ENCODE results near the gene MYL4. TPM values are rescaled to one million over a fixed set of nuclear protein-coding genes. Genes with fewer than 3 reads are reported as not detected.
"Not testable (repeated sequence)": the region's sequence is repeated elsewhere in the genome, so short reads cannot be mapped to it uniquely, and the experiment has no call there.

Gene MYL4
- total and polyA plus RNA-seq, 4 donors, result 0.96 to 3.0 (median 2.1) TPM; not detected in 1

DNA sequence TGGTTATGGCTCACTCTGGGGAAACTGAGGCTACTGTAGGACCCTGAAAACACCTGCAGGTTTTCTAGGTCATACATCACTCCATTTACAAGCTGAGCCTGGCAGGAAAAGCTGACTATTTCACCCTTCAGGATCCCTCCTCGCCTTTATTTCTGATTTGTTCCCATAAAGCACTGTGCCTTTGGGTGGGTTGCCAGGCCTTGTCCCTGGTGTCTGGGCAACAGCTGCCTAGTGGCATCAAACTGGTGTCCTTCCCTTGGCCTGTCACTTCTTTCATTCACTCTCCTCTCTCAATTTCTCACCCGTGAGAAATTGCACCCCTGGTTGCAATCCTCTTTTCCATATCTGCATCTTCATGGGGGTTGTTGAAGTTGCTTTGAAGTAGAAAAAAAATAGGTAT lies 1.6 kb downstream of the MYL4 start:
- intact Hi-C loops (cut with DNase I), result no loop called here
- no peak overlapping the region for H3K4me3 ChIP-seq (ENCODE audit: low read length in 2 of 2)
- no peaks in the 10 kb centered on the region for H3K4me1 ChIP-seq (ENCODE audit: control insufficient read depth in 1 of 2, insufficient read depth in 2 of 2, low read length in 2 of 2)
- no peaks in the 10 kb centered on the region for H3K27me3 ChIP-seq (ENCODE audit: control insufficient read depth in 1 of 2, insufficient read depth in 2 of 2, low read length in 1 of 2)
- no peaks in the 10 kb centered on the region for H3K36me3 ChIP-seq (ENCODE audit: control insufficient read depth in 1 of 2, insufficient read depth in 2 of 2, low read length in 1 of 2)
- WGBS, 2 donors, result 83 to 91% methylated on average over 2 of the region's 2 CpGs
- H3K9me3 ChIP-seq (ENCODE audit: control insufficient read depth, low read length), result no peaks in the 10 kb centered on the region
- no peak overlapping the region for H3K27ac ChIP-seq (ENCODE audit: low read depth in 1 of 2, low read length in 2 of 2)
- no peak for DNase-seq
- ATAC-seq (ENCODE audit: low FRiP score), result no peak

DNA sequence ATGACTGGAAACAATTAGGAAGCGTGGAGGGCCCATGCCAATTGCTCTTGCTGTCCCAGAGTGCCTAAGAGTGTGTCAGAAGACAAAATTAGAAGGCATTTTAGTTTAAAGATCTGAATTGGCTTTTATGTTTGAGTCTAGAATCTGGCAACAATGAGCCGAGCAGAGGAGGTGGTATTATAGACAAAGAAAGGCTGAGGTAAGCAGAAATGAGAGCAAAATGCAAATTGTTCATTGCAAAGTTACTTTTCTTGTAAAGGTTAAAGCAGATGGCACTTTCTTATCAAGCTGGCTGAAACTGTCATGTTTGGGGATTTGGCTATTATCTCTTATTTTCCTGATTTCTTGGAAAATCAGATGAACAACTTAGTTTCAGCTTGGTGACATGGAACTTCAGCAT lies 3.3 kb downstream of the MYL4 start:
- DNase-seq (no peak), ATAC-seq (ENCODE audit: low FRiP score) (no peak)
- intact Hi-C loops (cut with DNase I), result no loop called here
- Histone ChIP-seq H3K27ac (ENCODE audit: low read depth in 1 of 2, low read length in 2 of 2) (no peak overlapping the region), H3K4me3 (ENCODE audit: low read length in 2 of 2) (no peak overlapping the region), H3K4me1 (ENCODE audit: control insufficient read depth in 1 of 2, insufficient read depth in 2 of 2, low read length in 2 of 2) (no peaks in the 10 kb centered on the region), H3K27me3 (ENCODE audit: control insufficient read depth in 1 of 2, insufficient read depth in 2 of 2, low read length in 1 of 2) (no peaks in the 10 kb centered on the region), H3K9me3 (ENCODE audit: control insufficient read depth, low read length) (no peaks in the 10 kb centered on the region), H3K36me3 (ENCODE audit: control insufficient read depth in 1 of 2, insufficient read depth in 2 of 2, low read length in 1 of 2) (no peaks in the 10 kb centered on the region)
- 87 to 92% methylated on average over 2 of the region's 2 CpGs for WGBS, 2 donors

DNA sequence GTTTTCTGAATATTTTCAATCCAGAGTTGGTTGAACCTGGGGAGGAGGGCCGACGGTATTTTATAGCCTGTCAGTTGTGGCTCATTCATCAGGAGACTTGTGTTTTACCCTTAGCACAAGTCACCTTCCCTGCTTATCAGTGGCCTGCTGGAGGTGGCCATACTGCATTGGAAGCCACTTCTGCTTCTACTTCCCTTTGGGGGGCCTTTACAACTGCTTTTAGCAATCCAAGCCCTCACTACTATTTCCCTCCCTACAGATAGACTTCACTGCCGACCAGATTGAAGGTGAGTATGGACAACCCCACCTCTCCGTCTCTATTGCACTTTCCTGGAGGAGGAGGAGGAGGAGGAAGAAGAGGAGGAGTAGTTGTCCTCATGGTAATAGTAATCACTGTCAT lies 4.4 kb downstream of the MYL4 start:
- ATAC-seq (ENCODE audit: low FRiP score) (no peak), DNase-seq (no peak)
- 83 to 89% methylated on average over 4 of the region's 4 CpGs for WGBS, 2 donors
- Histone ChIP-seq H3K27ac (ENCODE audit: low read depth in 1 of 2, low read length in 2 of 2) (no peak overlapping the region), H3K36me3 (ENCODE audit: control insufficient read depth in 1 of 2, insufficient read depth in 2 of 2, low read length in 1 of 2) (no peaks in the 10 kb centered on the region), H3K27me3 (ENCODE audit: control insufficient read depth in 1 of 2, insufficient read depth in 2 of 2, low read length in 1 of 2) (no peaks in the 10 kb centered on the region), H3K4me1 (ENCODE audit: control insufficient read depth in 1 of 2, insufficient read depth in 2 of 2, low read length in 2 of 2) (no peaks in the 10 kb centered on the region), H3K4me3 (ENCODE audit: low read length in 2 of 2) (no peak overlapping the region), H3K9me3 (ENCODE audit: control insufficient read depth, low read length) (no peaks in the 10 kb centered on the region)
- intact Hi-C loops (cut with DNase I), result no loop called here

DNA sequence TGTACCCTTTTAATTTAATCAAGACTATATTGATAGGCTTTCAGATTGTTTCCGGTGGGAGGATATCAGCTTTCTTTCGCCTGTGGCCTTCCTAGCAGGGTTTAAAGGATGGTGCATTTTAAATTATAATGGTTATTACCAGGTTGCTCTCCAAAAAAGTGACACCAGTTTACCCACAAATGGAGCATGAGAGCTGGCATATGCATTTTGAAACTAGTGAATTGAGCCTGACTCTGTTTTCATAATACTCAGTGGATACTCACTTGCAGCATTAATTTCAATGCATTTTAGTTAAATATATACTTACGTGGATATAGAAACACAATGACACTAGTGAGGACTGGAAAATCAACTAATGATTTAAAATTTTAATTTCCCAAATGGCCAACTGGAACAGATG lies 5.8 kb downstream of the MYL4 start:
- H3K27me3 ChIP-seq (ENCODE audit: control insufficient read depth in 1 of 2, insufficient read depth in 2 of 2, low read length in 1 of 2), result no peaks in the 10 kb centered on the region
- DNase-seq (no peak), ATAC-seq (ENCODE audit: low FRiP score) (no peak)
- no peak overlapping the region for H3K27ac ChIP-seq (ENCODE audit: low read depth in 1 of 2, low read length in 2 of 2)
- WGBS, 2 donors, result 90 to 93% methylated on average over 3 of the region's 3 CpGs
- H3K9me3 ChIP-seq (ENCODE audit: control insufficient read depth, low read length), result no peaks in the 10 kb centered on the region
- intact Hi-C loops (cut with DNase I), result no loop called here
- no peaks in the 10 kb centered on the region for H3K36me3 ChIP-seq (ENCODE audit: control insufficient read depth in 1 of 2, insufficient read depth in 2 of 2, low read length in 1 of 2)
- H3K4me3 ChIP-seq (ENCODE audit: low read length in 2 of 2), result no peak overlapping the region
- H3K4me1 ChIP-seq (ENCODE audit: control insufficient read depth in 1 of 2, insufficient read depth in 2 of 2, low read length in 2 of 2), result no peaks in the 10 kb centered on the region

DNA sequence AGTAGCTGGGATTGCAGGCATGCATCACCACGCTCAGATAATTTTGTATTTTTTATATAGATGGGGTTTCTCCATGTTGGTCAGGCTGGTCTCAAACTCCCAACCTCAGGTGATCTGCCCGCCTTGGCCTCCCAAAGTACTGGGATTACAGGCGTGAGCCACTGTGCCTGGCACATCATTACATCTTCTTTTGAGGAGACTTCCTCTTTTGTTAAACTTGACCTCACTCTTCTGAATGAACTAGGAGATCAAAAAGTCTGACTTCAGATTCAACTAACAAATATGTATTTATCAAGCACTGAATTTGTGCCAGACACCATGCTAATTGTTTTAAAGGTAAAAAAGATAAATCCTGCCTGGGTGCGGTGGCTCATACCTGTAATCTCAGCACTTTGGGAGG lies 7.7 kb downstream of the MYL4 start:
- H3K27ac ChIP-seq (ENCODE audit: low read depth in 1 of 2, low read length in 2 of 2); ATAC-seq (ENCODE audit: low FRiP score); H3K36me3 ChIP-seq (ENCODE audit: control insufficient read depth in 1 of 2, insufficient read depth in 2 of 2, low read length in 1 of 2); H3K4me3 ChIP-seq (ENCODE audit: low read length in 2 of 2); H3K4me1 ChIP-seq (ENCODE audit: control insufficient read depth in 1 of 2, insufficient read depth in 2 of 2, low read length in 2 of 2); DNase-seq; H3K9me3 ChIP-seq (ENCODE audit: control insufficient read depth, low read length); H3K27me3 ChIP-seq (ENCODE audit: control insufficient read depth in 1 of 2, insufficient read depth in 2 of 2, low read length in 1 of 2); intact Hi-C loops (cut with DNase I): not testable (repeated sequence)
- 94 to 96% methylated on average over 4 of the region's 4 CpGs for WGBS, 2 donors

DNA sequence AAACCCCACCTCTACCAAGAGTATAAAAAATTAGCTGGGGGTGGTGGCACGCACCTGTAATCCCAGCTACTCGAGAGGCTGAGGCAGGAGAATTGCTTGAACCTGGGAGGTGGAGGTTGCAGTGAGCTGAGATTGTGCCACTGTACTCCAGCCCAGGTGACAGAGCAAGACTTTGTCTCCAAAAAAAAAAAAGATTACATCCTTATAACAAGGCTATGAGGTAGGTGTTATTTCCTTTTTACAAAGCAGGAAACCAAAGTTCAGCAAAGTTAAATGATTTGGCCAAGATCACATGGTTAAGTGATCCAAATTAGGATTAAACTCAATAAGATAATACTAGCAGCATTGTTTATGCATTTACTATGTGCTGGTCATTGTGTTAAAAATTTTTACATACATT lies 8.1 kb downstream of the MYL4 start:
- H3K4me3 ChIP-seq (ENCODE audit: low read length in 2 of 2); H3K9me3 ChIP-seq (ENCODE audit: control insufficient read depth, low read length); H3K36me3 ChIP-seq (ENCODE audit: control insufficient read depth in 1 of 2, insufficient read depth in 2 of 2, low read length in 1 of 2); intact Hi-C loops (cut with DNase I); ATAC-seq (ENCODE audit: low FRiP score); H3K4me1 ChIP-seq (ENCODE audit: control insufficient read depth in 1 of 2, insufficient read depth in 2 of 2, low read length in 2 of 2); DNase-seq; H3K27me3 ChIP-seq (ENCODE audit: control insufficient read depth in 1 of 2, insufficient read depth in 2 of 2, low read length in 1 of 2); H3K27ac ChIP-seq (ENCODE audit: low read depth in 1 of 2, low read length in 2 of 2): not testable (repeated sequence)
- 92 to 96% methylated on average over 2 of the region's 2 CpGs for WGBS, 2 donors

DNA sequence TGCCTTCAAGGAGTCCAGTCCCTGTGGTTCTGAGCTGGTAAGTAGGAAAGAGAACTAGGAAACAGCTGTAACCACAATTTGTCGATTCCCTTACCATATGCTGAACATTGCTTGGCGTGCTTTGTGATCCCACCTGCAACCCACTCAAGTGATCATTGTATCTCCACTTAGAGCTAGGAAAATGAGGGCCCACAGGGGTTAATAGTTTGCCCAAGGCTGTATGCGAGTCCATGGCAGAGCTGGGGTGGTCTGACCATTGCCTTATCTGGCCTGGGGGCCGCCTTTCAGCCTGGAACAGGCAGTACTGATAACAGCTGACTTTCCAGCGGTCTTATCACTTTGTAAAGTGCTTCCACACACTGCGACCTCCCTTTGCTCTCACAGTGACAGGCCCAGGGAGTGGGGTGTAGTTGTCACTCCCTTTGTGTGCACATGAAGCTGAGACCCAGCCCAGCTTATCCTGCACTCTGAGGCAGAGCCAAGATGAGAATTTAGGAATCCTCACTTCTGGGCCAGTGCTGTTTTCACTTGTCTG lies 9.8 kb downstream of the MYL4 start:
- no peaks in the 10 kb centered on the region for H3K27me3 ChIP-seq (ENCODE audit: control insufficient read depth in 1 of 2, insufficient read depth in 2 of 2, low read length in 1 of 2)
- no peaks in the 10 kb centered on the region for H3K9me3 ChIP-seq (ENCODE audit: control insufficient read depth, low read length)
- WGBS, 2 donors, result 78 to 87% methylated on average over 6 of the region's 6 CpGs
- ATAC-seq (ENCODE audit: low FRiP score) (no peak), DNase-seq (no peak)
- H3K4me3 ChIP-seq (ENCODE audit: low read length in 2 of 2), result no peak overlapping the region
- no peaks in the 10 kb centered on the region for H3K4me1 ChIP-seq (ENCODE audit: control insufficient read depth in 1 of 2, insufficient read depth in 2 of 2, low read length in 2 of 2)
- no peak overlapping the region for H3K27ac ChIP-seq (ENCODE audit: low read depth in 1 of 2, low read length in 2 of 2)
- H3K36me3 ChIP-seq (ENCODE audit: control insufficient read depth in 1 of 2, insufficient read depth in 2 of 2, low read length in 1 of 2), result no peaks in the 10 kb centered on the region
- intact Hi-C loops (cut with DNase I), result no loop called here

DNA sequence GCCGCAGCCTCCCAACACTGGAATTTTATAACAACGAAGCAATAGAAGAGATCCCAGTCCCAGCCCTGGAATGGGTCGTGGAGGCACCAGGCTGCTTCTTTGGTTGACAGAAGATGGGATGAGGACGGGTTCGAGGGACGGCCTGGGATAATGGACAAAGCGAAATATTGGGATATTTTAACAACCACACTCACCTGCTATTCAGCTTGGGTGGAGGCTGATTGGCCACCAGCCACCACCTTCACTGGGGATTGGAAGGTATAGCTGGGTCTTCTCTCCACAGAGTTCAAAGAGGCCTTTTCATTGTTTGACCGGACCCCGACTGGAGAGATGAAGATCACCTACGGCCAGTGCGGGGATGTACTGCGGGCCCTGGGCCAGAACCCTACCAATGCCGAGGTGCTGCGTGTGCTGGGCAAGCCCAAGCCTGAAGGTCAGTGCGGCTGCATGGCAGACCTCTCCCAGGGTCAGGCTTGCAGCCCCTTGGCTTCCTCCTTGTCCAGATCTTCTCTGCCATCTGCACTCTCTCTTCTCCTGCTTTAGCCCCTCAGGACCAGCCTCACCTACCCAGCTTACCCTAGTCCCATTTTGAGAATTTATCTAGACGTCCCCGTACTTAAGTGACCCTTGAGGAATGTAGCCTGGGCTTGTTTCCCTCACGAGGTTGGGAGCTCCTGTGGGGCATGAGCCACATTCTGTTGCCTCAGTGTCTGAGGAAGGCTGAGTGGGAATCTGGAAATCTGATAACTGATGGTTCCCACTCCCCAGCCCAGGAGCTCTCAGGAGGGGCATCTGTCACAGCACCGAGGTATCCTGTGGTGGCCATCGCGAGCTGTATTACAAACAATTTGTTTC lies 10.7 kb downstream of the MYL4 start:
- peaks cover 0 to 2% of the 10 kb centered on the region in 2 donors for H3K4me1 ChIP-seq (ENCODE audit: control insufficient read depth in 1 of 2, insufficient read depth in 2 of 2, low read length in 2 of 2)
- no peak overlapping the region for H3K27ac ChIP-seq (ENCODE audit: low read depth in 1 of 2, low read length in 2 of 2)
- no peaks in the 10 kb centered on the region for H3K9me3 ChIP-seq (ENCODE audit: control insufficient read depth, low read length)
- H3K36me3 ChIP-seq (ENCODE audit: control insufficient read depth in 1 of 2, insufficient read depth in 2 of 2, low read length in 1 of 2), result no peaks in the 10 kb centered on the region
- DNase-seq, result no peak
- no peak overlapping the region for H3K4me3 ChIP-seq (ENCODE audit: low read length in 2 of 2)
- no peak for ATAC-seq (ENCODE audit: low FRiP score)
- no peaks in the 10 kb centered on the region for H3K27me3 ChIP-seq (ENCODE audit: control insufficient read depth in 1 of 2, insufficient read depth in 2 of 2, low read length in 1 of 2)
- intact Hi-C loops (cut with DNase I), result no loop called here
- WGBS, 2 donors, result 84 to 87% methylated on average over 21 of the region's 21 CpGs

DNA sequence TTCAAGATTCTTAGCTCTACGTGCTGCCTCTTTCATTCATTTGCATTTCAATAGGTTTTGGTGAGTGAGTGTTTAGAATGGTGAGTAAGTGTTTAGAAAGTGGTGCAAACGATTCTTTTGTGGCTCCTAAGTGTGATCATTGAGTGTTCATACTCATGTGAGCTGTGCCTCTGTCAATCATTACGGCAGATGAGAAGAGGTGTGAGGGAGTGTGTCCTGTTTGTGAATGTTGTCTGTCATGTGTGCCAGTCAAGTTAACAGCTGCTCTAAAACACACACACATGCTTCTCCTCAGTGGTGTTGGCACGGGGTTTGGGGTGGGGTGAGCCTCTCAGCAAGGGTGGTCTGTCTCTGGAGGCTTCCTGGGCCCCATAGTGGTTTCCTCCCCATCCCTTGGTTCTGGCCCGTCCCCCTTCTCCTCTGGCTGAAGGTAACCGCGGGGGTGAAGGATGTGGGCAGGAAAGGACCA lies 11.4 kb downstream of the MYL4 start:
- Histone ChIP-seq H3K27me3 (ENCODE audit: control insufficient read depth in 1 of 2, insufficient read depth in 2 of 2, low read length in 1 of 2) (no peaks in the 10 kb centered on the region), H3K27ac (ENCODE audit: low read depth in 1 of 2, low read length in 2 of 2) (no peak overlapping the region), H3K4me1 (ENCODE audit: control insufficient read depth in 1 of 2, insufficient read depth in 2 of 2, low read length in 2 of 2) (peaks cover 0 to 2% of the 10 kb centered on the region in 2 donors), H3K9me3 (ENCODE audit: control insufficient read depth, low read length) (no peaks in the 10 kb centered on the region), H3K36me3 (ENCODE audit: control insufficient read depth in 1 of 2, insufficient read depth in 2 of 2, low read length in 1 of 2) (no peaks in the 10 kb centered on the region), H3K4me3 (ENCODE audit: low read length in 2 of 2) (no peak overlapping the region)
- intact Hi-C loops (cut with DNase I), result no loop called here
- no peak for ATAC-seq (ENCODE audit: low FRiP score)
- 77 to 81% methylated on average over 7 of the region's 7 CpGs for WGBS, 2 donors
- no peak for DNase-seq
